IMR-90 (cell line): ENCODE results near the gene KATNAL2. TPM values are rescaled to one million over a fixed set of nuclear protein-coding genes. Genes with fewer than 3 reads are reported as not detected.

Source experiments
- ATAC-seq: fragments of 200-7000 bp; cut with Tn5 transposase; 2 replicates; pipeline ENCODE4 v1.9.1; 2020; ENCODE audit warnings: low read depth, mild to moderate bottlenecking, moderate library complexity
- BruUV-seq: library from RNA; stranded (reverse); fragments of 400-500 nt; replicated peaks from 2 replicates; lab custom pipeline; 2021; lab: Mats Ljungman, UMichigan
- CTCF ChIA-PET: fragments of 300-600 bp; formaldehyde crosslinking; extraction: SDS; loops from one replicate; lab custom pipeline; 2021; ENCODE audit warnings: antibody characterized with exemption; lab: Yijun Ruan, JAX
- POLR2A ChIA-PET: fragments of 300-600 bp; sonication (Branson Sonifier 250); formaldehyde crosslinking; loops from one replicate; lab custom pipeline; 2022; ENCODE audit warnings: antibody characterized with exemption; ENCODE audit not compliant: unreplicated experiment; lab: Charles Lee
- DNase-seq: peaks from one replicate; pipeline ENCODE4 v3.0.0; 2013
- H2AFZ ChIP-seq: replicated peaks from 2 replicates; pipeline ENCODE3; 2013; ENCODE audit warnings: low read length, mild to moderate bottlenecking; ENCODE audit not compliant: poor library complexity
- H2AK5ac ChIP-seq: 2 replicates; pipeline ENCODE4 v1.6.1; 2013; ENCODE audit warnings: low read depth, low read length, inconsistent platforms
- H2AK9ac ChIP-seq: replicated peaks from 2 replicates; pipeline ENCODE3; 2013; ENCODE audit warnings: mild to moderate bottlenecking, low read depth, low read length, moderate library complexity; ENCODE audit not compliant: poor library complexity
- H2BK120ac ChIP-seq: 2 replicates; pipeline ENCODE4 v1.6.1; 2013; ENCODE audit warnings: low read depth, low read length, inconsistent platforms
- H2BK15ac ChIP-seq: 3 replicates; pipeline ENCODE4 v1.6.1; 2013; ENCODE audit warnings: low read depth, low read length, inconsistent platforms
- H2BK20ac ChIP-seq: 2 replicates; pipeline ENCODE4 v1.6.1; 2013; ENCODE audit warnings: low read depth, mild to moderate bottlenecking, inconsistent platforms, low read length, moderate library complexity
- H2BK5ac ChIP-seq: 2 replicates; pipeline ENCODE4 v1.6.1; 2013; ENCODE audit warnings: mild to moderate bottlenecking, low read depth, low read length, inconsistent platforms; ENCODE audit not compliant: poor library complexity, severe bottlenecking
- H3K14ac ChIP-seq: replicated peaks from 2 replicates; pipeline ENCODE4 v1.6.1; 2013; ENCODE audit warnings: low read depth, low read length, inconsistent platforms
- H3K18ac ChIP-seq: 2 replicates; pipeline ENCODE4 v1.6.1; 2013; ENCODE audit warnings: low read depth, low read length, control low read depth
- H3K23ac ChIP-seq: 2 replicates; pipeline ENCODE4 v1.6.1; 2013; ENCODE audit warnings: low read depth, low read length, inconsistent platforms
- H3K27ac ChIP-seq: 2 replicates; pipeline ENCODE4 v1.5.1; 2013; ENCODE audit warnings: mild to moderate bottlenecking, control low read depth, low read length; ENCODE audit not compliant: insufficient read depth
- H3K27me3 ChIP-seq: 2 replicates; pipeline ENCODE4 v1.6.1; 2013; ENCODE audit warnings: low read length; ENCODE audit not compliant: control insufficient read depth, insufficient read depth
- H3K36me3 ChIP-seq: 2 replicates; pipeline ENCODE4 v1.6.1; 2013; ENCODE audit warnings: low read length, mixed read lengths; ENCODE audit not compliant: control insufficient read depth, insufficient read depth
- H3K4ac ChIP-seq: 2 replicates; pipeline ENCODE4 v1.6.1; 2013; ENCODE audit warnings: low read depth, low read length, inconsistent platforms
- H3K4me1 ChIP-seq: 2 replicates; pipeline ENCODE4 v1.6.1; 2013; ENCODE audit warnings: low read length, mixed read lengths; ENCODE audit not compliant: control insufficient read depth, insufficient read depth
- H3K4me2 ChIP-seq: 2 replicates; pipeline ENCODE4 v1.6.1; 2013; ENCODE audit warnings: low read depth, mild to moderate bottlenecking, control low read depth, low read length, moderate library complexity
- H3K4me3 ChIP-seq: 2 replicates; pipeline ENCODE4 v1.5.1; 2013; ENCODE audit warnings: low read depth, mild to moderate bottlenecking, control low read depth, low read length, moderate library complexity; ENCODE audit not compliant: insufficient read depth
- H3K56ac ChIP-seq: 2 replicates; pipeline ENCODE4 v1.6.1; 2013; ENCODE audit warnings: low read length, inconsistent platforms; ENCODE audit not compliant: insufficient read depth; ENCODE audit errors: extremely low read depth
- H3K79me1 ChIP-seq, 2 experiments: 2 replicates each; pipeline ENCODE4 v1.6.1; 2013; ENCODE audit warnings: low read length in 2 of 2, inconsistent platforms in 1 of 2, low read depth in 1 of 2
- H3K9ac ChIP-seq: 2 replicates; pipeline ENCODE4 v1.6.1; 2013; ENCODE audit warnings: low read depth, low read length, control low read depth
- H3K9me1 ChIP-seq: 2 replicates; pipeline ENCODE4 v1.6.1; 2013; ENCODE audit warnings: low read length, inconsistent platforms; ENCODE audit not compliant: insufficient read depth
- H3K9me3 ChIP-seq: 2 replicates; pipeline ENCODE4 v1.6.1; 2013; ENCODE audit warnings: low read length; ENCODE audit not compliant: control insufficient read depth, insufficient read depth
- H4K20me1 ChIP-seq: 2 replicates; pipeline ENCODE4 v1.6.1; 2013; ENCODE audit warnings: low read length, inconsistent platforms; ENCODE audit not compliant: insufficient read depth
- H4K5ac ChIP-seq: 2 replicates; pipeline ENCODE4 v1.6.1; 2013; ENCODE audit warnings: mild to moderate bottlenecking, low read depth, low read length, control low read depth
- H4K8ac ChIP-seq, 2 experiments: 2 replicates each; pipeline ENCODE4 v1.6.1; 2013; ENCODE audit warnings: low read depth in 2 of 2, low read length in 2 of 2, control low read depth in 1 of 2, inconsistent platforms in 1 of 2
- H4K91ac ChIP-seq: 2 replicates; pipeline ENCODE4 v1.6.1; 2013; ENCODE audit warnings: low read depth, low read length, inconsistent platforms; ENCODE audit not compliant: insufficient read depth
- BHLHE40 ChIP-seq: fragments of 150-350 bp; IDR thresholded peaks from 2 replicates; pipeline ENCODE4 v1.6.1; 2016; ENCODE audit warnings: mild to moderate bottlenecking, low read depth, low read length
- CEBPB ChIP-seq: IDR thresholded peaks from 2 replicates; pipeline ENCODE4 v1.6.1; 2012; ENCODE audit warnings: low read depth, low read length, improper control_type of control experiment
- CTCF ChIP-seq: conservative IDR thresholded peaks from 2 replicates; pipeline ENCODE4 v1.5.1; 2012; ENCODE audit warnings: mild to moderate bottlenecking, low read depth, low read length, improper control_type of control experiment
- FOS ChIP-seq: fragments of 150-350 bp; IDR thresholded peaks from 2 replicates; pipeline ENCODE4 v1.6.1; 2016; ENCODE audit warnings: low read depth, low read length
- MAFK ChIP-seq: IDR thresholded peaks from 2 replicates; pipeline ENCODE4 v1.6.1; 2012; ENCODE audit warnings: low read depth, low read length, improper control_type of control experiment
- MAZ ChIP-seq: IDR thresholded peaks from 2 replicates; pipeline ENCODE4 v1.6.1; 2012; ENCODE audit warnings: low read depth, mild to moderate bottlenecking, low read length, improper control_type of control experiment, moderate library complexity, borderline replicate concordance
- MXI1 ChIP-seq: IDR thresholded peaks from 2 replicates; pipeline ENCODE4 v1.6.1; 2012; ENCODE audit warnings: low read depth, mild to moderate bottlenecking, low read length, moderate library complexity, borderline replicate concordance
- POLR2A ChIP-seq: IDR thresholded peaks from 2 replicates; pipeline ENCODE4 v1.6.1; 2012; ENCODE audit warnings: mild to moderate bottlenecking, low read depth, low read length
- RAD21 ChIP-seq: IDR thresholded peaks from 2 replicates; pipeline ENCODE4 v1.6.1; 2012; ENCODE audit warnings: low read length, improper control_type of control experiment
- RFX5 ChIP-seq: IDR thresholded peaks from 2 replicates; pipeline ENCODE4 v1.8.0; 2012; ENCODE audit warnings: low read depth, mild to moderate bottlenecking, low read length, moderate library complexity
- USF2 ChIP-seq: fragments of 150-350 bp; IDR thresholded peaks from 2 replicates; pipeline ENCODE4 v1.6.1; 2017; ENCODE audit warnings: mild to moderate bottlenecking, antibody characterized with exemption, low read length, low read depth
- WGBS, 2 experiments: methylation state at CpG; one replicate each; pipeline versions ENCODE4 v1.1.5 to v1.1.7; 2013; ENCODE audit warnings: missing lambda C conversion rate in 2 of 2; ENCODE audit not compliant: insufficient read length in 1 of 2; ENCODE audit errors: extremely low coverage in 2 of 2; 5-methylcytosine and 5-hydroxymethylcytosine counted together
- dilution Hi-C: fragments of 300-500 bp; cut with HindIII; formaldehyde crosslinking; loops from one replicate; pipeline ENCODE4 v1.14.3; 2018; ENCODE audit warnings: low sequenced_read_pairs; ENCODE audit not compliant: unreplicated experiment
- in situ Hi-C: fragments of 300-500 bp; cut with MboI; formaldehyde crosslinking; loops from 3 replicates; pipeline ENCODE4 v1.14.3; 2019; ENCODE audit warnings: low sequenced_read_pairs, inconsistent platforms, mixed read lengths
- intact Hi-C: fragments of 100-400 bp; cut with micrococcal nuclease; formaldehyde crosslinking; loops from 2 replicates; pipeline ENCODE4 v1.10.0; 2022
- polyA plus RNA-seq, 3 experiments: library from polyadenylated mRNA; depleted of rRNA; stranded (reverse); fragments of >200 nt; gene quantifications; 2 replicates each; pipeline ENCODE4 v1.2.3, GENCODE V29; 2012; ENCODE audit warnings: low replicate concordance in 1 of 3
- total RNA-seq: library from RNA; depleted of rRNA; stranded (reverse); fragments of >200 nt; gene quantifications from 2 replicates; pipeline ENCODE4 v1.2.3, GENCODE V29; 2012

The KATNAL2 gene
- total and polyA plus RNA-seq, 2 of the 4 experiments (the other 2 are of a cell fraction), result 0.90 to 2.3 TPM

DNA sequence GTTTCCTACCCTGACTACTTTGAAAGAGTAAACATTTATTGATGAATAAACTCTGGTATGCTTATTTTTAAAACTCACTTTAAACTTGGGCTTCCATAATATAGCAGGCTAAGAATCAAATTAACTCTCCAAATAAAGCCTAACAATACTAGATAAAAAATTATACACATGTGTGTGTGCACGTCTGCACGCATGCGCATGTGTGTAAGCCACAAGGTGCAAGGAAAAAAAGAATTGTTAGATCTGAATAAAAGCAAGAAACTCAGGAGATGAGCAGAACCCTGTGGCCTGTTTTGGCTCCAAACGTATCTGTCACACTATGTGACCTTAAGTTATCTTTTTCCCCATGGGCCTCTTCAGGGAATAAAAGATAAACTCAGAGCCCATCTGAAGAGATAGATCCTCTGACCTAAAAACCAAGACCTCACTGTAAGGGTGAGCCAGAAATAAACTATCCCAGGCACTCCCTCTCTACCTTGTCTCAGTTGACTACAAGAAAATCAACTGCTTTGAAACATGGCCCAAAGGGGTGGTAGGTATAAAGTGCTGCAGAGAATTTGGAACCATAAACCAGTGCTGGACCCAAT is 226.6 kb downstream of the KATNAL2 start:
- no peak for TF ChIP-seq MAFK
- no peak for TF ChIP-seq MAZ
- TF ChIP-seq FOS, result no peak
- TF ChIP-seq RAD21, result no peak
- no peak for TF ChIP-seq RFX5
- TF ChIP-seq BHLHE40, result no peak
- TF ChIP-seq MXI1, result no peak
- no peak for TF ChIP-seq USF2
- TF ChIP-seq POLR2A, result no peak
- TF ChIP-seq CTCF, result no peak
- TF ChIP-seq CEBPB, result no peak
- H4K5ac ChIP-seq, result no peak overlapping the region
- POLR2A ChIA-PET, result no interaction called here
- no peak overlapping the region for H3K4ac ChIP-seq
- H2AK5ac ChIP-seq, result no peak overlapping the region
- no TSS peak for BruUV-seq
- peaks cover 5% of the 10 kb centered on the region; the same call in 1 of the 2 replicates for H3K9me1 ChIP-seq
- H2AFZ ChIP-seq, result no peak overlapping the region
- H3K23ac ChIP-seq, result no peak overlapping the region
- no peak overlapping the region for H4K8ac ChIP-seq
- H2BK5ac ChIP-seq, result no peak overlapping the region
- no peaks in the 10 kb centered on the region for H3K27me3 ChIP-seq
- H3K18ac ChIP-seq, result no peak overlapping the region
- no peak overlapping the region for H3K9ac ChIP-seq
- H3K27ac ChIP-seq, result no peak overlapping the region
- in situ Hi-C loops (no loop called here), intact Hi-C loops (no loop called here), dilution Hi-C loops (no loop called here)
- no peak overlapping the region for H2AK9ac ChIP-seq
- H3K4me1 ChIP-seq, result no peaks in the 10 kb centered on the region
- ATAC-seq (no peak), DNase-seq (no peak)
- CTCF ChIA-PET, result no interaction called here
- H3K79me1 ChIP-seq, result peaks cover 9 to 45% of the 10 kb centered on the region in 2 experiments
- H3K36me3 ChIP-seq, result 0 out of 2 replicates have a peak, but pooled peaks cover 1% of the 10 kb centered on the region
- no peak overlapping the region for H4K91ac ChIP-seq
- H2BK15ac ChIP-seq, result no peak overlapping the region
- H2BK20ac ChIP-seq, result no peak overlapping the region
- H3K4me2 ChIP-seq, result no peak overlapping the region
- no peak overlapping the region for H3K4me3 ChIP-seq
- H2BK120ac ChIP-seq, result no peak overlapping the region
- H3K14ac ChIP-seq, result no peak overlapping the region
- no peaks in the 10 kb centered on the region for H3K9me3 ChIP-seq
- H3K56ac ChIP-seq, result no peak overlapping the region
- no CpG with 5 or more reads among the region's 4 CpGs for WGBS, 2 experiments
- 0 out of 2 replicates have a peak, but pooled peaks cover 5% of the 10 kb centered on the region for H4K20me1 ChIP-seq
